ENCODE results near the gene FANCC.

Gene FANCC

GRCh38 chr9:95112436-95113280 lies 204.9 kb downstream of the FANCC start:
- DNase-seq: no peak

GRCh38 chr9:95111716-95112115 lies 205.8 kb downstream of the FANCC start:
- DNase-seq: no peak

- DNase-seq: no peak
These were observed 206.5 kb downstream of the FANCC start for GRCh38 chr9:95110921-95111525.

GRCh38 chr9:95109456-95109855 lies 208.1 kb downstream of the FANCC start:
- DNase-seq: no peak

- no peak for DNase-seq
These were observed 208.7 kb downstream of the FANCC start for GRCh38 chr9:95108777-95109176.

GRCh38 chr9:95107976-95108375 lies 209.5 kb downstream of the FANCC start:
- no peak for DNase-seq

- no peak for DNase-seq
These were observed 210.3 kb downstream of the FANCC start for GRCh38 chr9:95107001-95107749.

GRCh38 chr9:95105519-95106287 lies 211.8 kb downstream of the FANCC start:
- DNase-seq: no peak

GRCh38 chr9:95104980-95105379 lies 212.5 kb downstream of the FANCC start:
- DNase-seq: no peak

GRCh38 chr9:95104581-95104960 lies 212.9 kb downstream of the FANCC start:
- no peak for DNase-seq

- no peak for DNase-seq
These were observed 213.5 kb downstream of the FANCC start for GRCh38 chr9:95103871-95104580.

- no peak for DNase-seq
These were observed 214.2 kb downstream of the FANCC start for GRCh38 chr9:95103281-95103771.

GRCh38 chr9:95102572-95102971 lies 214.9 kb downstream of the FANCC start:
- DNase-seq: no peak

- DNase-seq: no peak
These were observed 215.5 kb downstream of the FANCC start for GRCh38 chr9:95102001-95102433.

GRCh38 chr9:95101326-95101725 lies 216.2 kb downstream of the FANCC start:
- DNase-seq: no peak

GRCh38 chr9:95100071-95100627 lies 217.4 kb downstream of the FANCC start:
- no peak for DNase-seq

- DNase-seq: no peak
These were observed 218.0 kb downstream of the FANCC start for GRCh38 chr9:95099321-95100070.

- no peak for DNase-seq
These were observed 219.1 kb downstream of the FANCC start for GRCh38 chr9:95098391-95098921.

GRCh38 chr9:95097279-95097678 lies 220.2 kb downstream of the FANCC start:
- no peak for DNase-seq

GRCh38 chr9:95096807-95097206 lies 220.7 kb downstream of the FANCC start:
- no peak for DNase-seq

GRCh38 chr9:95096381-95096780 lies 221.1 kb downstream of the FANCC start:
- DNase-seq: no peak

Data from NCI-H2081 (cell line).